Type B pancreatic cell (in vitro differentiated cells): ENCODE data around the gene GRB10. TPM values are rescaled to one million over a fixed set of nuclear protein-coding genes. Genes with fewer than 3 reads are reported as not detected.
A peak's percentile ranks its signal among the peaks of the same experiment; 100 is the strongest.

ENCODE experiments used
- DNase-seq: peaks from one replicate; pipeline ENCODE4 v3.0.0; 2021; ENCODE audit warnings: mixed read lengths; ENCODE audit not compliant: unreplicated experiment; ENCODE audit errors: extremely low spot score
- H3K27ac Mint-ChIP-seq: 2 replicates; pipeline ENCODE4 v1.8.0; 2021; ENCODE audit warnings: mild to moderate bottlenecking, mixed read lengths
- H3K27me3 Mint-ChIP-seq: 2 replicates; pipeline ENCODE4 v1.8.0; 2021; ENCODE audit warnings: mixed read lengths
- H3K36me3 Mint-ChIP-seq: 2 replicates; pipeline ENCODE4 v1.8.0; 2021; ENCODE audit warnings: mixed read lengths
- H3K4me1 Mint-ChIP-seq: one replicate; pipeline ENCODE4 v1.8.0; 2021; ENCODE audit warnings: mixed read lengths; ENCODE audit not compliant: unreplicated experiment
- H3K4me3 Mint-ChIP-seq: 2 replicates; pipeline ENCODE4 v1.8.0; 2021; ENCODE audit warnings: mild to moderate bottlenecking, mixed read lengths
- H3K9me3 Mint-ChIP-seq: 2 replicates; pipeline ENCODE4 v1.8.0; 2021; ENCODE audit warnings: mixed read lengths
- total RNA-seq: library from RNA; stranded (reverse); gene quantifications from 2 replicates; pipeline ENCODE4 v1.2.1, GENCODE V29; 2021; ENCODE audit warnings: low replicate concordance
- TF ChIP-seq, protein P1 (sequence below): fragments of 200-600 bp; sonication (generic); conservative IDR thresholded peaks from 2 replicates; pipeline ENCODE4 v1.5.0; 2021; ENCODE audit warnings: antibody characterized with exemption, mild to moderate bottlenecking

Gene GRB10
- total RNA-seq, 1 donor from 2014 or later: 42.3 TPM

DNA sequence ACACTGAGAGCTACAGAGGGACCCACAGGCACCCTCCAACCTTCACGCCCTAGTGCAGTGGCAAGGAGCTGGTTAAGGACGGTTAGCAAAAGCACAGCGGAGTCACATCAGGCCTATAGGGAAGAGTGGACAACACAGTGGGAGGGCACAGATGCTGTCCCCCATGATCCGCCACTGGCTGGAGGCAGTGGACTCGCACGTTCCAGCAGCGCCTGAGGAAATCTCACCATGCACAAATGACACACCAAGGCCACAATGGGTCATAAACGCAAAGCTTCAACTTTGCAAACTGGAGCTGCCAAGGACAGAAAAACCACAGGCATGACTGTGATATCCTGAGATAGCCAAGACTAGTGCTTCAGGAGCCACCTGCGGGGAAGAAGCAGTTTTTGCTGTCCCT, 58.8 kb downstream of the GRB10 start:
- Mint-ChIP-seq H3K27me3 (no peaks in the 10 kb centered on the region), H3K27ac (no peak overlapping the region)

GRCh38 chr7:50723173-50723572, 59.5 kb downstream of the GRB10 start:
- no peaks in the 10 kb centered on the region for H3K27me3 Mint-ChIP-seq
- no peak for DNase-seq
- H3K4me1 Mint-ChIP-seq: peaks cover 31% of the 10 kb centered on the region
- no peak overlapping the region for H3K4me3 Mint-ChIP-seq
- no peak overlapping the region for H3K27ac Mint-ChIP-seq
- no peaks in the 10 kb centered on the region for H3K36me3 Mint-ChIP-seq
- TF ChIP-seq, protein P1, sequence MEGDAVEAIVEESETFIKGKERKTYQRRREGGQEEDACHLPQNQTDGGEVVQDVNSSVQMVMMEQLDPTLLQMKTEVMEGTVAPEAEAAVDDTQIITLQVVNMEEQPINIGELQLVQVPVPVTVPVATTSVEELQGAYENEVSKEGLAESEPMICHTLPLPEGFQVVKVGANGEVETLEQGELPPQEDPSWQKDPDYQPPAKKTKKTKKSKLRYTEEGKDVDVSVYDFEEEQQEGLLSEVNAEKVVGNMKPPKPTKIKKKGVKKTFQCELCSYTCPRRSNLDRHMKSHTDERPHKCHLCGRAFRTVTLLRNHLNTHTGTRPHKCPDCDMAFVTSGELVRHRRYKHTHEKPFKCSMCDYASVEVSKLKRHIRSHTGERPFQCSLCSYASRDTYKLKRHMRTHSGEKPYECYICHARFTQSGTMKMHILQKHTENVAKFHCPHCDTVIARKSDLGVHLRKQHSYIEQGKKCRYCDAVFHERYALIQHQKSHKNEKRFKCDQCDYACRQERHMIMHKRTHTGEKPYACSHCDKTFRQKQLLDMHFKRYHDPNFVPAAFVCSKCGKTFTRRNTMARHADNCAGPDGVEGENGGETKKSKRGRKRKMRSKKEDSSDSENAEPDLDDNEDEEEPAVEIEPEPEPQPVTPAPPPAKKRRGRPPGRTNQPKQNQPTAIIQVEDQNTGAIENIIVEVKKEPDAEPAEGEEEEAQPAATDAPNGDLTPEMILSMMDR: no peak
- H3K9me3 Mint-ChIP-seq: no peaks in the 10 kb centered on the region

More for the DNA sequence above, 58.8 kb downstream of the GRB10 start:
- H3K36me3 Mint-ChIP-seq: no peaks in the 10 kb centered on the region
- no peak for DNase-seq
- H3K4me3 Mint-ChIP-seq: no peak overlapping the region
- TF ChIP-seq, protein P1: no peak
- peaks cover 26% of the 10 kb centered on the region for H3K4me1 Mint-ChIP-seq
- H3K9me3 Mint-ChIP-seq: no peaks in the 10 kb centered on the region

DNA sequence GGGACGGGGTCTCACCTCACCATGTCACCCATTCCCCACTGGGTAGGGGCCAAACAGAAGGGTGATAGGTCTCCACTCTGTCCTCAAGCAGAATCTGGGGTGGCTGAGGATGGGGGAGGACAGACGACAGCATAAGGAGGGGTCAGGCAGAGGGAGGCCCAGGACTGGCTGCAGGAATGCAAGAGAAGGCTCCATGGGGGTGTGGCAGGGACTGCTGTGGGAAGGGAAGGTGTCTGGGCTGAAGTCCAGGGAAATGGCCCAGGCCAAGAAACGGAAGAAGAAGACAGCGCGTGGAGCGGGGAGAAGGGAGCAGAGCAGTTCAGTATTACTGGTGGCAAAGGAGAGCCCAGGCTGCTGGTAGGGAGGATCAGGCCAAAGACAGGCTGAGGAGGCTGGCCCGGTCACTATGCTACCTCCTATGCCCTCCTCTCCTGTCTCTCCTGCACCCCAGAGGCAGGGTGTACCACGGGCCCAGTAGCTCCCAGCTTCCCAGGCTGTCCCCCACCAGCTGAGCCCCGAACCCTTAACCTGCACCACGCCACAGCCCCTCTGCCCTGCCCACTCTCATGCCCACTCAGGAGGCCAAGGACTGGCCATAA, 60.9 kb downstream of the GRB10 start:
- no peaks in the 10 kb centered on the region for H3K27me3 Mint-ChIP-seq
- H3K36me3 Mint-ChIP-seq: no peaks in the 10 kb centered on the region
- peaks cover 36% of the 10 kb centered on the region for H3K4me1 Mint-ChIP-seq
- no peak overlapping the region for H3K4me3 Mint-ChIP-seq
- TF ChIP-seq, protein P1: no peak
- DNase-seq: no peak
- H3K27ac Mint-ChIP-seq: peak overlapping the region; percentile 26
- H3K9me3 Mint-ChIP-seq: no peaks in the 10 kb centered on the region

GRCh38 chr7:50721160-50721559, 61.5 kb downstream of the GRB10 start:
- H3K4me1 Mint-ChIP-seq: peaks cover 42% of the 10 kb centered on the region
- no peaks in the 10 kb centered on the region for H3K27me3 Mint-ChIP-seq
- no peaks in the 10 kb centered on the region for H3K36me3 Mint-ChIP-seq
- no peaks in the 10 kb centered on the region for H3K9me3 Mint-ChIP-seq
- no peak overlapping the region for H3K27ac Mint-ChIP-seq
- TF ChIP-seq, protein P1: no peak
- H3K4me3 Mint-ChIP-seq: no peak overlapping the region
- no peak for DNase-seq

DNA sequence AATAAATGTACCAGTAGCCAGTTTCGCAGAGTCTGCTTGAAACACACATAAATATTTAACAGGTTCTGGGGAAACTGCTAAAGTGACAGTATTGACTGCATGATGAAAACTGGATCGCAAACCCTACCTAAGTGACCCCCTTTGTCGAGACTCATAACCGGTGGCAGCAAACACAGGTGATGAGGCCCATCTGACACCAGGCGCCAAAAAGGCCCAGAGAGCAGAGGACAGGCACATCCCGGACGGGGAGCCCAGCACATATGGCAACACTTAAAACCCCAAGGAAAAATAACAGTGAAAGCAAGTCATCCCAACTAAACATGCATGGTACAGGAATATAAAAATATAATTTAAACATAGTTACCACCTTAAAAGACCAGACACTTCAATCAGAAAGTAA, 62.4 kb downstream of the GRB10 start:
- no peaks in the 10 kb centered on the region for H3K36me3 Mint-ChIP-seq
- no peak overlapping the region for H3K27ac Mint-ChIP-seq
- no peak for DNase-seq
- no peak overlapping the region for H3K4me3 Mint-ChIP-seq
- TF ChIP-seq, protein P1: no peak
- H3K9me3 Mint-ChIP-seq: no peaks in the 10 kb centered on the region
- no peaks in the 10 kb centered on the region for H3K27me3 Mint-ChIP-seq
- peaks cover 43% of the 10 kb centered on the region for H3K4me1 Mint-ChIP-seq

GRCh38 chr7:50718876-50719275, 63.8 kb downstream of the GRB10 start:
- peak overlapping the region; percentile 16 for H3K4me3 Mint-ChIP-seq
- TF ChIP-seq, protein P1: no peak
- H3K27ac Mint-ChIP-seq: peak overlapping the region; percentile 44
- peaks cover 43% of the 10 kb centered on the region for H3K4me1 Mint-ChIP-seq
- H3K36me3 Mint-ChIP-seq: no peaks in the 10 kb centered on the region
- DNase-seq: no peak
- no peaks in the 10 kb centered on the region for H3K9me3 Mint-ChIP-seq
- H3K27me3 Mint-ChIP-seq: no peaks in the 10 kb centered on the region
